Prostate gland (tissue), 2 donors: Measurements from ENCODE around the gene FXYD1.
A peak's percentile ranks its signal among the peaks of the same experiment; 100 is the strongest.

Experiments used
- CTCF ChIP-seq, 4 experiments: fragments of 200-600 bp in 2 of 4; fragments of 450-650 bp in 2 of 4; sonication (generic) in 2 of 4; IDR thresholded peaks; 1 replicate in 3 of 4; 2 replicates in 1 of 4; pipeline ENCODE4 v1.5.1; 2016 to 2019; ENCODE audit warnings: antibody characterized with exemption in 4 of 4, mild to moderate bottlenecking in 2 of 4, moderate library complexity in 2 of 4
- POLR2A ChIP-seq: fragments of 450-650 bp; IDR thresholded peaks from one replicate; pipeline ENCODE4 v1.6.1; 2016; ENCODE audit warnings: antibody characterized with exemption, mild to moderate bottlenecking
- POLR2AphosphoS5 ChIP-seq: sonication (generic); formaldehyde crosslinking; IDR thresholded peaks from one replicate; pipeline ENCODE4 v1.6.1; 2017; ENCODE audit warnings: antibody characterized with exemption

- TF ChIP-seq CTCF (IDR thresholded peaks at IDR 0.05) (peak in 2 of 4 experiments; percentile 23 to 62), POLR2AphosphoS5 (no peak), POLR2A (no peak)
These were observed 15.3 kb downstream of the FXYD1 start for GRCh38 chr19:35153701-35154524.
